ENCODE data around the gene TAP2.

GRCh38 chr6:32845384-32845884 lies 6.9 kb upstream of the TAP2 start:
- TF ChIP-seq CTCF (IDR thresholded peaks at IDR 0.05; ENCODE audit: poor library complexity, severe bottlenecking) (no peak), EP300 (conservative IDR thresholded peaks at IDR 0.05; ENCODE audit: poor library complexity, severe bottlenecking) (no peak)
